A549 (cell line): ENCODE measurements around the gene UTP25. TPM values are rescaled to one million over a fixed set of nuclear protein-coding genes. Genes with fewer than 3 reads are reported as not detected.
A peak's percentile ranks its signal among the peaks of the same experiment; 100 is the strongest.

Experiments used
- ATAC-seq, 2 experiments: fragments of 200-7000 bp in 1 of 2; fragments of >200 bp in 1 of 2; cut with Nextera tagmentation in 1 of 2; cut with Tn5 transposase in 1 of 2; 3 replicates each; pipeline versions ENCODE4 v1.8.0 to v1.9.1; 2018 to 2020; ENCODE audit warnings: mild to moderate bottlenecking in 1 of 2, moderate library complexity in 1 of 2
- CTCF ChIA-PET: fragments of 300-600 bp; sonication (Branson Sonifier 250); formaldehyde crosslinking; extraction: SDS; loops from one replicate; lab custom pipeline; 2021; ENCODE audit warnings: antibody characterized with exemption, inconsistent platforms; lab: Yijun Ruan, JAX
- POLR2A ChIA-PET: fragments of 350-600 bp; formaldehyde crosslinking; extraction: SDS; loops from one replicate; lab custom pipeline; 2021; ENCODE audit warnings: antibody characterized with exemption, inconsistent platforms; lab: Yijun Ruan, JAX
- DNase-seq, 2 experiments: peaks; one replicate each; pipeline versions ENCODE4 v3.0.0 to v3.0.0-alpha.2; 2011 to 2016; ENCODE audit warnings: low read depth in 1 of 2, low spot score in 1 of 2
- FAIRE-seq: peaks from 2 replicates; lab custom pipeline; 2011; peaks lifted over from hg19 to GRCh38; lab: Jason Lieb, UNC
- H3K27ac ChIP-seq, 2 experiments: fragments of >200 bp; sonication (Bioruptor Twin); formaldehyde crosslinking; 3 replicates each; pipeline ENCODE4 v1.5.1; 2016 to 2017
- H3K4me1 ChIP-seq: fragments of >200 bp; sonication (Bioruptor Twin); formaldehyde crosslinking; 3 replicates; pipeline ENCODE4 v1.6.1; 2016
- H3K4me2 ChIP-seq: fragments of >200 bp; sonication (Bioruptor Twin); formaldehyde crosslinking; 3 replicates; pipeline ENCODE4 v1.6.1; 2016
- H3K4me3 ChIP-seq: fragments of >200 bp; sonication (Bioruptor Twin); formaldehyde crosslinking; 3 replicates; pipeline ENCODE4 v1.5.1; 2016
- H3K9me3 ChIP-seq: fragments of >200 bp; sonication (Bioruptor Twin); formaldehyde crosslinking; 3 replicates; pipeline ENCODE4 v1.6.1; 2016
- BCL3 ChIP-seq: fragments of >200 bp; sonication (Bioruptor Twin); formaldehyde crosslinking; IDR thresholded peaks from 3 replicates; pipeline ENCODE4 v1.6.1; 2016
- BHLHE40 ChIP-seq: IDR thresholded peaks from 2 replicates; pipeline ENCODE4 v1.6.1; 2012; ENCODE audit warnings: low read depth, low read length, inconsistent platforms
- CBX2 ChIP-seq: fragments of 200-600 bp; sonication (generic); IDR thresholded peaks from 2 replicates; pipeline ENCODE4 v1.6.1; 2016; ENCODE audit warnings: low read depth, mild to moderate bottlenecking, borderline replicate concordance
- CBX8 ChIP-seq: fragments of 200-600 bp; sonication (generic); IDR thresholded peaks from 2 replicates; pipeline ENCODE4 v1.6.1; 2016
- CEBPB ChIP-seq, 2 experiments: fragments of >200 bp in 1 of 2; sonication (Bioruptor Twin) in 1 of 2; formaldehyde crosslinking in 1 of 2; IDR thresholded peaks; 2 replicates each; pipeline ENCODE4 v1.6.1; 2012 to 2016
- CHD4 ChIP-seq: fragments of 200-600 bp; sonication (generic); IDR thresholded peaks from 2 replicates; pipeline ENCODE4 v1.6.1; 2016; ENCODE audit warnings: antibody characterized with exemption, mild to moderate bottlenecking, borderline replicate concordance
- CTCF ChIP-seq: fragments of >200 bp; sonication (Bioruptor Twin); formaldehyde crosslinking; IDR thresholded peaks from 3 replicates; pipeline ENCODE4 v1.5.1; 2016
- EHF ChIP-seq: fragments of 250-450 bp; sonication (Bioruptor Pico); IDR thresholded peaks from 2 replicates; pipeline ENCODE4 v1.5.0; 2020; ENCODE audit warnings: mild to moderate bottlenecking
- EP300 ChIP-seq, 2 experiments: fragments of >200 bp; sonication (Bioruptor Twin); formaldehyde crosslinking; IDR thresholded peaks; 2 replicates in 1 of 2; 3 replicates in 1 of 2; pipeline ENCODE4 v1.6.1; 2016 to 2017
- FOSB ChIP-seq: fragments of 250-450 bp; sonication (Bioruptor Pico); IDR thresholded peaks from 2 replicates; pipeline ENCODE4 v1.5.0; 2020; ENCODE audit warnings: mild to moderate bottlenecking, moderate library complexity
- FOXS1 ChIP-seq: fragments of 250-450 bp; sonication (Bioruptor Pico); IDR thresholded peaks from 2 replicates; pipeline ENCODE4 v1.5.0; 2020; ENCODE audit warnings: mild to moderate bottlenecking, moderate library complexity
- GATA3 ChIP-seq: IDR thresholded peaks from 2 replicates; pipeline ENCODE4 v1.6.1; 2012; ENCODE audit warnings: borderline replicate concordance
- HDAC2 ChIP-seq: fragments of 200-600 bp; sonication (generic); IDR thresholded peaks from 2 replicates; pipeline ENCODE4 v1.6.1; 2016
- HOXA7 ChIP-seq: fragments of 250-450 bp; sonication (Bioruptor Pico); IDR thresholded peaks from 2 replicates; pipeline ENCODE4 v1.5.0; 2020; ENCODE audit warnings: mild to moderate bottlenecking, moderate library complexity
- HOXB5 ChIP-seq: fragments of 250-450 bp; sonication (Bioruptor Pico); IDR thresholded peaks from 2 replicates; pipeline ENCODE4 v1.5.0; 2020; ENCODE audit warnings: mild to moderate bottlenecking, moderate library complexity
- JUNB ChIP-seq: fragments of >200 bp; sonication (Bioruptor Twin); formaldehyde crosslinking; IDR thresholded peaks from 2 replicates; pipeline ENCODE4 v1.6.1; 2016
- KDM1A ChIP-seq: fragments of 200-600 bp; sonication (generic); IDR thresholded peaks from 2 replicates; pipeline ENCODE4 v1.6.1; 2016; ENCODE audit warnings: low read depth, mild to moderate bottlenecking
- MAFK ChIP-seq: fragments of 450-650 bp; IDR thresholded peaks from 2 replicates; pipeline ENCODE4 v1.6.1; 2014; ENCODE audit not compliant: partially characterized antibody
- POLR2AphosphoS2 ChIP-seq: conservative IDR thresholded peaks from 2 replicates; pipeline ENCODE4 v1.6.1; 2012; ENCODE audit warnings: low read length, improper control_type of control experiment, inconsistent platforms
- RAD21 ChIP-seq, 2 experiments: fragments of >200 bp in 1 of 2; sonication (Bioruptor Twin) in 1 of 2; formaldehyde crosslinking in 1 of 2; IDR thresholded peaks in 1 of 2; conservative IDR thresholded peaks in 1 of 2; 2 replicates in 1 of 2; 3 replicates in 1 of 2; pipeline ENCODE4 v1.6.1; 2012 to 2018; ENCODE audit warnings: inconsistent platforms in 1 of 2
- RCOR1 ChIP-seq: fragments of 150-350 bp; IDR thresholded peaks from 2 replicates; pipeline ENCODE4 v1.6.1; 2014; ENCODE audit warnings: antibody characterized with exemption, low read length, low read depth
- RFX5 ChIP-seq: fragments of 450-650 bp; IDR thresholded peaks from 2 replicates; pipeline ENCODE4 v1.7.1; 2014; ENCODE audit warnings: antibody characterized with exemption, mild to moderate bottlenecking, moderate library complexity
- TFCP2L1 ChIP-seq: fragments of 250-450 bp; sonication (Bioruptor Pico); IDR thresholded peaks from 2 replicates; pipeline ENCODE4 v1.5.0; 2021; ENCODE audit warnings: mild to moderate bottlenecking
- ZFP36 ChIP-seq: fragments of 450-650 bp; IDR thresholded peaks from 2 replicates; pipeline ENCODE4 v1.6.1; 2014; ENCODE audit warnings: borderline replicate concordance; ENCODE audit not compliant: partially characterized antibody
- ZNF302 ChIP-seq: fragments of 250-450 bp; sonication (Bioruptor Pico); IDR thresholded peaks from 2 replicates; pipeline ENCODE4 v1.9.0; 2021; ENCODE audit warnings: inconsistent platforms, mild to moderate bottlenecking, moderate library complexity
- WGBS: methylation state at CpG from one replicate; pipeline ENCODE4 v1.1.6; 2017; ENCODE audit errors: missing lambda C conversion rate; 5-methylcytosine and 5-hydroxymethylcytosine counted together
- polyA plus RNA-seq, 4 experiments: library from polyadenylated mRNA; depleted of rRNA in 3 of 4; stranded (reverse); fragments of >200 nt; fragmentation: RNase III in 1 of 4; extraction: RNeasy Plus Mini Kit Qiagen cat#74134 plus additional on column Dnase treatment in 1 of 4; gene quantifications; 2 replicates in 3 of 4; 3 replicates in 1 of 4; pipeline ENCODE4 v1.2.3, GENCODE V29; 2011 to 2017
- TF ChIP-seq, protein P1 (sequence below): fragments of 150-350 bp; IDR thresholded peaks from 2 replicates; pipeline ENCODE4 v1.6.1; 2014; ENCODE audit warnings: low read depth, mild to moderate bottlenecking, low read length

UTP25 gene
- polyA plus RNA-seq, 2 of the 4 experiments (the other 2 are of a cell fraction) = 8.4 to 16.5 TPM

DNA sequence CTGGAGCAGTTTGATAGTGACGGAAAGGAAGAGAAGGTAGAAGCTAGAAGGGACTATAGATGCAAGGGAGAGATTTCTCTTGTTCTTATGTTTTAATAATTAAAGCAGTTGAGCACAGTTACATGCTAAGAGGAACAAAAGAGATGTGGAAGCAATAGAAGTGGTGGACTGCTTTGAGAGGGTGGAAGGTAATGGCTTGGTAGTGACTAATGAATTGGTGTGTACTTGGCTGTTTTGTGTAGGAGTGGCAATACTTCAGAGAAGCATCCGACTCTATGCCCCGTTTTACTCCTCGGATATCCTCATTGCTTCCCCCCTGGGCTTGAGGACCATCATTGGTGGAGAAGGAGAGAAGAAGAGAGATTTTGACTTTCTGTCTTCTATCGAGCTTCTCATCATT, 12.8 kb downstream of the UTP25 start:
- peak overlapping the region; percentile 63 for H3K4me2 ChIP-seq
- no peaks in the 10 kb centered on the region for H3K9me3 ChIP-seq
- 96% methylated on average over 5 of the region's 5 CpGs for WGBS
- TF ChIP-seq HOXA7 (CRISPR knock-in tag) (no peak), HDAC2 (no peak), CHD4 (no peak), CEBPB (IDR thresholded peaks at IDR 0.05) (no peak), EHF (CRISPR knock-in tag) (no peak)
- TF ChIP-seq, protein P1, sequence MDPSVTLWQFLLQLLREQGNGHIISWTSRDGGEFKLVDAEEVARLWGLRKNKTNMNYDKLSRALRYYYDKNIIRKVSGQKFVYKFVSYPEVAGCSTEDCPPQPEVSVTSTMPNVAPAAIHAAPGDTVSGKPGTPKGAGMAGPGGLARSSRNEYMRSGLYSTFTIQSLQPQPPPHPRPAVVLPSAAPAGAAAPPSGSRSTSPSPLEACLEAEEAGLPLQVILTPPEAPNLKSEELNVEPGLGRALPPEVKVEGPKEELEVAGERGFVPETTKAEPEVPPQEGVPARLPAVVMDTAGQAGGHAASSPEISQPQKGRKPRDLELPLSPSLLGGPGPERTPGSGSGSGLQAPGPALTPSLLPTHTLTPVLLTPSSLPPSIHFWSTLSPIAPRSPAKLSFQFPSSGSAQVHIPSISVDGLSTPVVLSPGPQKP = no peak
- peaks cover 23% of the 10 kb centered on the region for H3K4me1 ChIP-seq
- CTCF ChIA-PET = interaction anchor here (1.2 to 12.5 kb wide), 5 partner anchors 10 to 150 kb away, joined by 3 to 114 read pairs (median 7); partner anchors contain the start of gene UTP25
- ATAC-seq (no peak), FAIRE-seq (no peak), DNase-seq (no peak)
- POLR2A ChIA-PET = interaction anchor here (1.5 to 2.5 kb wide), 3 partner anchors 12 to 56 kb away, joined by 3 to 14 read pairs (median 5); partner anchors contain the start of genes C1orf74 and UTP25
- peak overlapping the region; percentile 76 to 81 for H3K27ac ChIP-seq
- no peak overlapping the region for H3K4me3 ChIP-seq

GRCh38 chr1:209844695-209845407, 17.1 kb downstream of the UTP25 start:
- ATAC-seq = no peak
- CTCF ChIA-PET = interaction anchor here (0.7 to 8.7 kb wide), 6 partner anchors 14 to 193 kb away, joined by 3 to 90 read pairs (median 4); partner anchors contain the start of gene UTP25
- DNase-seq = no peak
- no peak for FAIRE-seq
- H3K4me3 ChIP-seq = no peak overlapping the region
- H3K27ac ChIP-seq = no peak overlapping the region
- POLR2A ChIA-PET = no interaction called here
- 86% methylated on average over 6 of the region's 6 CpGs for WGBS
- no peak for TF ChIP-seq ZFP36
- no peak for TF ChIP-seq HOXB5 (CRISPR knock-in tag)
- TF ChIP-seq CTCF = no peak
- no peak for TF ChIP-seq RFX5
- no peak for TF ChIP-seq FOXS1
- TF ChIP-seq ZNF302 = no peak
- TF ChIP-seq RCOR1 = no peak
- TF ChIP-seq CBX8 = no peak
- no peak for TF ChIP-seq JUNB
- no peak for TF ChIP-seq CBX2
- no peak for TF ChIP-seq MAFK
- TF ChIP-seq, all 56 proteins: peak for 0
- no peaks in the 10 kb centered on the region for H3K9me3 ChIP-seq
- peaks cover 10% of the 10 kb centered on the region; the same call in 2 of the 3 replicates for H3K4me1 ChIP-seq
- no peak overlapping the region for H3K4me2 ChIP-seq

- Histone ChIP-seq H3K27ac (no peak overlapping the region), H3K9me3 (no peaks in the 10 kb centered on the region), H3K4me2 (no peak overlapping the region), H3K4me1 (peaks cover 5% of the 10 kb centered on the region; the same call in 2 of the 3 replicates), H3K4me3 (no peak overlapping the region)
- DNase-seq (no peak), FAIRE-seq (no peak), ATAC-seq (no peak)
- ChIA-PET POLR2A (no interaction called here), CTCF (interaction anchor here (0.9 to 8.7 kb wide), 4 partner anchors 14 to 144 kb away, joined by 3 to 90 read pairs (median 4); no protein-coding TSS in a partner anchor)
- WGBS = 93% methylated on average over 1 of the region's 1 CpG
- no peak for TF ChIP-seq TFCP2L1 (CRISPR knock-in tag)
- no peak for TF ChIP-seq JUNB
- TF ChIP-seq, protein P1 = no peak
- no peak for TF ChIP-seq BCL3
- TF ChIP-seq EP300 (IDR thresholded peaks at IDR 0.05) = no peak
- TF ChIP-seq CBX2 = no peak
- no peak for TF ChIP-seq FOSB (CRISPR knock-in tag)
- TF ChIP-seq RAD21 (conservative IDR thresholded peaks at IDR 0.05 in 1 of 2, IDR thresholded peaks at IDR 0.05 in 1 of 2) = no peak
- no peak for TF ChIP-seq CTCF
- no peak for TF ChIP-seq GATA3
- no peak for TF ChIP-seq HOXB5 (CRISPR knock-in tag)
- TF ChIP-seq BHLHE40 = no peak
- no peak for TF ChIP-seq KDM1A
- no peak for TF ChIP-seq POLR2AphosphoS2
Measured at GRCh38 chr1:209845408-209845725, 17.6 kb downstream of the UTP25 start.
